Transverse colon (tissue), 4 donors: Measurements from ENCODE around the gene GAPVD1. TPM values are rescaled to one million over a fixed set of nuclear protein-coding genes. Genes with fewer than 3 reads are reported as not detected.
A peak's percentile ranks its signal among the peaks of the same experiment; 100 is the strongest.
"Not testable (repeated sequence)": the region's sequence is repeated elsewhere in the genome, so short reads cannot be mapped to it uniquely, and the experiment has no call there.

Source experiments
- DNase-seq: peaks from one replicate; pipeline ENCODE4 v3.0.0-alpha.2; 2019
- H3K27ac ChIP-seq, 4 donors: fragments of 200-600 bp; sonication (generic); 2 replicates each; pipeline ENCODE4 v1.5.1; 2016 to 2018; ENCODE audit warnings: inconsistent platforms in 4 of 4
- H3K27me3 ChIP-seq: fragments of 200-600 bp; sonication (generic); 2 replicates; pipeline ENCODE4 v1.5.1; 2017; ENCODE audit warnings: inconsistent platforms
- H3K36me3 ChIP-seq, 4 donors: fragments of 200-600 bp; sonication (generic); 2 replicates each; pipeline ENCODE4 v1.5.1; 2017 to 2019; ENCODE audit warnings: inconsistent platforms in 4 of 4
- H3K4me1 ChIP-seq, 4 donors: fragments of 200-600 bp; sonication (generic); 2 replicates each; pipeline ENCODE4 v1.5.1; 2017 to 2020; ENCODE audit warnings: inconsistent platforms in 4 of 4
- H3K4me3 ChIP-seq, 4 donors: fragments of 200-600 bp; sonication (generic); 1 replicate in 1 of 4; 2 replicates in 3 of 4; pipeline versions ENCODE4 v1.5.1 to v1.6.1; 2017 to 2019; ENCODE audit warnings: inconsistent platforms in 4 of 4
- H3K9me3 ChIP-seq, 2 donors: fragments of 200-600 bp; sonication (generic); 2 replicates each; pipeline ENCODE4 v1.5.1; 2017 to 2019; ENCODE audit warnings: inconsistent platforms in 2 of 2
- EP300 ChIP-seq: sonication (generic); formaldehyde crosslinking; IDR thresholded peaks from one replicate; pipeline ENCODE4 v1.6.1; 2017; ENCODE audit warnings: antibody characterized with exemption, low read depth
- POLR2A ChIP-seq: fragments of 450-650 bp; IDR thresholded peaks from one replicate; pipeline ENCODE4 v1.6.1; 2016; ENCODE audit warnings: antibody characterized with exemption, mild to moderate bottlenecking, moderate library complexity
- POLR2AphosphoS5 ChIP-seq, 3 donors: sonication (generic); formaldehyde crosslinking; IDR thresholded peaks; one replicate each; pipeline ENCODE4 v1.6.1; 2016; ENCODE audit warnings: antibody characterized with exemption in 3 of 3
- WGBS, 2 donors: methylation state at CpG; one replicate each; pipeline ENCODE4 v1.1.5; 2018; ENCODE audit warnings: low coverage in 1 of 2; 5-methylcytosine and 5-hydroxymethylcytosine counted together
- in situ Hi-C, 4 donors: fragments of 200-750 bp; cut with MboI; loops; one replicate each; pipeline versions ENCODE4 v1.15.0 to v1.15.1; 2017; ENCODE audit warnings: low sequenced_read_pairs in 3 of 4, low pct_ligation_motif_present in 1 of 4, low pct_unique_long_range_greater_than_20kb in 1 of 4
- intact Hi-C: fragments of 100-400 bp; cut with DNase I; formaldehyde crosslinking; loops from one replicate; pipeline ENCODE4 v1.15.1; 2023; ENCODE audit warnings: low total_unique reads
- total RNA-seq, 4 donors: library from RNA; depleted of rRNA; stranded (reverse); fragments of >200 nt; gene quantifications; one replicate each; pipeline ENCODE4 v1.1.0, GENCODE V29; 2016
- TF ChIP-seq, protein P1 (sequence below), 5 experiments: fragments of 200-600 bp in 3 of 5; fragments of 450-650 bp in 2 of 5; sonication (generic) in 3 of 5; IDR thresholded peaks; 1 replicate in 2 of 5; 2 replicates in 3 of 5; pipeline ENCODE4 v1.5.1; 2016 to 2017; ENCODE audit warnings: antibody characterized with exemption in 5 of 5, inconsistent platforms in 3 of 5, mild to moderate bottlenecking in 2 of 5, moderate library complexity in 1 of 5

GAPVD1 gene
- total RNA-seq, 4 donors from 2014 or later, result 27.7 to 80.4 (median 48.4) TPM

DNA sequence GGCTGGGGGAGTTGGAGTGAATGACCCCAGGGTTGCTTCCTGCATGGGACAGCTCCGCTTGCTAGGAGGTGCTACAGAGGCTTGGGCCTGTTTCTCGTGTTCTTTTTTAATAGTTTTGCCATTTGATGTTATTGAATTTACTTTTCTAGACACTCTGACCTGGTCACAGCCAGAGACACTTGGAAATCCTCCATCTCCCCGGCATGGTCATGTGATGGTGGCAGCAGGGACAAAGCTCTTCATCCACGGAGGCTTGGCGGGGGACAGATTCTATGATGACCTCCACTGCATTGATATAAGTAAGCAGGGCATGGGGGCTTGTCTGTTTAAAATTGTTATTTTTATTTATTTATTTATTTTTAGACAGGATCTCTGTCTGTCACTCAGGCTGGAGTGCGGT is 33.9 kb upstream of the GAPVD1 start:
- no peak for DNase-seq
- peaks cover 0 to 5% (median 1%) of the 10 kb centered on the region in 4 donors for H3K36me3 ChIP-seq
- H3K4me1 ChIP-seq, result no peaks in the 10 kb centered on the region
- TF ChIP-seq, protein P1, sequence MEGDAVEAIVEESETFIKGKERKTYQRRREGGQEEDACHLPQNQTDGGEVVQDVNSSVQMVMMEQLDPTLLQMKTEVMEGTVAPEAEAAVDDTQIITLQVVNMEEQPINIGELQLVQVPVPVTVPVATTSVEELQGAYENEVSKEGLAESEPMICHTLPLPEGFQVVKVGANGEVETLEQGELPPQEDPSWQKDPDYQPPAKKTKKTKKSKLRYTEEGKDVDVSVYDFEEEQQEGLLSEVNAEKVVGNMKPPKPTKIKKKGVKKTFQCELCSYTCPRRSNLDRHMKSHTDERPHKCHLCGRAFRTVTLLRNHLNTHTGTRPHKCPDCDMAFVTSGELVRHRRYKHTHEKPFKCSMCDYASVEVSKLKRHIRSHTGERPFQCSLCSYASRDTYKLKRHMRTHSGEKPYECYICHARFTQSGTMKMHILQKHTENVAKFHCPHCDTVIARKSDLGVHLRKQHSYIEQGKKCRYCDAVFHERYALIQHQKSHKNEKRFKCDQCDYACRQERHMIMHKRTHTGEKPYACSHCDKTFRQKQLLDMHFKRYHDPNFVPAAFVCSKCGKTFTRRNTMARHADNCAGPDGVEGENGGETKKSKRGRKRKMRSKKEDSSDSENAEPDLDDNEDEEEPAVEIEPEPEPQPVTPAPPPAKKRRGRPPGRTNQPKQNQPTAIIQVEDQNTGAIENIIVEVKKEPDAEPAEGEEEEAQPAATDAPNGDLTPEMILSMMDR (IDR thresholded peaks at IDR 0.05), result no peak
- no peak for TF ChIP-seq EP300
- no peak for TF ChIP-seq POLR2AphosphoS5 (IDR thresholded peaks at IDR 0.05)
- no peak for TF ChIP-seq POLR2A
- no peak overlapping the region for H3K4me3 ChIP-seq
- intact Hi-C loops (no loop called here), in situ Hi-C loops (no loop called here)
- H3K27ac ChIP-seq, result no peak overlapping the region
- WGBS, 2 donors, result 89 to 95% methylated on average over 4 to 6 of the region's 6 CpGs
- H3K9me3 ChIP-seq, result no peaks in the 10 kb centered on the region
- no peaks in the 10 kb centered on the region for H3K27me3 ChIP-seq

DNA sequence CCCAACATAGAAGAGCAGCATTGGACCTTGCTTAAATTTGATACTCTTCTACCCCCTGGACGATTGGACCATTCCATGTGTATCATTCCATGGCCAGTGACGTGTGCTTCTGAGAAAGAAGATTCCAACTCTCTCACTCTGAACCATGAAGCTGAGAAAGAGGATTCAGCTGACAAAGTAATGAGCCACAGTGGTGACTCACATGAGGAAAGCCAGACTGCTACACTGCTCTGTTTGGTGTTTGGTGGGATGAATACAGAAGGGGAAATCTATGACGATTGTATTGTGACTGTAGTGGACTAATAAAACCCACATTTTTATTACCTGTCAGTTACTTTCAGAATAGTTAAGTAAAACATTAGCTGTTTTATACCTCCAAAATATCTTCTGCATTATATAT is 27.9 kb upstream of the GAPVD1 start:
- in situ Hi-C loops, result no loop called here
- Histone ChIP-seq H3K4me3 (no peak overlapping the region), H3K9me3 (no peaks in the 10 kb centered on the region), H3K36me3 (peaks cover 0 to 37% (median 15%) of the 10 kb centered on the region in 4 donors), H3K27me3 (no peaks in the 10 kb centered on the region), H3K27ac (peak overlapping the region; percentile 34 to 76 (median 64)), H3K4me1 (peaks cover 10 to 43% (median 33%) of the 10 kb centered on the region in 4 donors)
- TF ChIP-seq EP300 (peak; percentile 45), POLR2AphosphoS5 (IDR thresholded peaks at IDR 0.05) (peak; percentile 37 to 83 (median 74)), POLR2A (no peak)
- TF ChIP-seq, protein P1 (IDR thresholded peaks at IDR 0.05), result no peak
- no peak for DNase-seq
- WGBS, 2 donors, result 44 to 65% methylated on average over 3 of the region's 3 CpGs
- intact Hi-C loops, result no loop called here

DNA sequence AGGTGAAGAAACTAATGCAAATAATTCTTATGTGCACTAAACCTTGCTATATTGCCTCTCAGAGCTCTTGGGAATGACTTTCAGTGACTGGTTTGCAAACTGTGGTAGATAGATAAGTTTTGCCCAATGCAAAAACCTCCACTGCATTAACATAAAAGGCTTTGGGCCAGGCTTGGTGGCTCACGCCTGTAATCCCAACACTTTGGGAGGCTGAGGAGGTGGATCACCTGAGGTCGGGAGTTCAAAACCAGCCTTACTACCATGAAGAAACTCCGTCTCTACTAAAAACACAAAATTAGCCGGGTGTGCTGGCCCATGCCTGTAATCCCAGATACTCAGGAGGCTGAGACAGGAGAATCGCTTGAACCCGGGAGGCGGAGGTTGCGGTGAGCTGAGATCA is 27.5 kb upstream of the GAPVD1 start:
- H3K4me3 ChIP-seq, H3K27me3 ChIP-seq, DNase-seq, H3K9me3 ChIP-seq, intact Hi-C loops, in situ Hi-C loops: not testable (repeated sequence)
- Histone ChIP-seq H3K4me1 (peaks cover 14 to 47% (median 37%) of the 10 kb centered on the region in 4 donors), H3K36me3 (peaks cover 0 to 42% (median 17%) of the 10 kb centered on the region in 4 donors), H3K27ac (peak overlapping the region in 3 of 4 donors; percentile 57 to 76 (median 69))
- 92 to 95% methylated on average over 5 to 8 of the region's 8 CpGs for WGBS, 2 donors

DNA sequence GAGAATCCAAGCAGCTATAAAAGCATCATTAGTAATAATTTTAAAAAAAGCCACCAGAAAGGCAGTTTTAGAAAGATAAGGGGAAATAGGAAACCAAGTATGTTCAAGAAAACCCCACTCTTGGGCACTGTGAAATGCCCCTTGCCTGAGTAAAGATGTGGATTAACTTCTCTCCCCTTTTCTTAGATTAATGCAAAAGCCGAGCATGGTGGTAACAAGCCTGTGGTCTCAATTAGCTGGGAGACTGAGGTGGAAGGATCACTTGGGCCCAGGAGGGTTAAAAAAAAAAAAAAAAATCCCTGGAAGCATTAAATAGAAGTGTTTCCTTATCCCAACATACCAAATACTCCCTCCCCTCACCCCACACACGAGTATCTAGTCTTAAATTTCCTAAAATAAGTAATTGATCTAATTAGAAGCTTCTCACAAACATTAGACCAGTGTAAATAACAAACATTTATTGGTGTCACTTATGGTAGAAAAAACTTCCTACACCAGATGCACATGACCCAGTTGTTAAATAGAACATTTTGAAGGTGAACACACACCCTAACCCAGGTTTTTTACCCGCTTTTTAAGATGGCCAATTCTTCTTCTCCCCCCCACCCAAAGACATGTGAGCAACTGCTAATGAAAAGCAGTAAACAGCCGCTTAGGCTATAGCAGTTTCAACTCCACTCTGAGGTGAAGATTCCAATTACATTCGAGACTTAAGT is 25.7 kb upstream of the GAPVD1 start:
- TF ChIP-seq, protein P1 (IDR thresholded peaks at IDR 0.05), result no peak
- no peak for TF ChIP-seq POLR2AphosphoS5 (IDR thresholded peaks at IDR 0.05)
- no peak for TF ChIP-seq EP300
- TF ChIP-seq POLR2A, result peak; percentile 12
- Histone ChIP-seq H3K4me1 (peaks cover 22 to 57% (median 46%) of the 10 kb centered on the region in 4 donors), H3K27me3 (no peaks in the 10 kb centered on the region), H3K9me3 (no peaks in the 10 kb centered on the region), H3K4me3 (no peak overlapping the region), H3K27ac (peak overlapping the region in 1 of 4 donors; percentile 6), H3K36me3 (peaks cover 0 to 41% (median 18%) of the 10 kb centered on the region in 4 donors)
- intact Hi-C loops (no loop called here), in situ Hi-C loops (no loop called here)
- no peak for DNase-seq
- WGBS, 2 donors, result 59 to 61% methylated on average over 5 of the region's 5 CpGs

DNA sequence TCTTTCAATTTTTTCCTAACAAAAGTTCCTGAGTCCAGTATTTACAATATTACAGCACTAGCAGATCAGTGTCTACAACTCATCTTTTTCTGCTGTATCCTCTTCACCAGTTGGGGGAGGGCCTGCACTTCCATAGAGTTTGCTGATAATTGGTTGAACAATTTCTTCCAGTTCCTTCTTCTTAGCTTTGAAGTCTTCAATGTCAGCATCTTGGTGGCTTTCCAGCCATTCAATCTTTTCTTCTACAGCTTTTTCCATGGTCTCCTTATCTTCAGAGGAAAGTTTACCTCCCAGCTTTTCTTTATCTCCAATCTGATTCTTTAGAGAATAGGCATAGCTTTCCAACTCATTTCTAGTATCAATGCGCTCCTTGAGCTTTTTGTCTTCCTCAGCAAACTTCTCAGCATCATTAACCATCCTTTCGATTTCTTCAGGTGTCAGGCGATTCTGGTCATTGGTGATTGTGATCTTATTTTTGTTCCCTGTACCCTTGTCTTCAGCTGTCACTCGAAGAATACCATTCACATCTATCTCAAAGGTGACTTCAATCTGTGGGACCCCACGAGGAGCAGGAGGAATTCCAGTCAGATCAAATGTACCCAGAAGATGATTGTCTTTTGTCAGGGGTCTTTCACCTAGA is 25.0 kb upstream of the GAPVD1 start:
- peaks cover 0 to 41% (median 18%) of the 10 kb centered on the region in 4 donors for H3K36me3 ChIP-seq
- H3K4me3 ChIP-seq, result not testable (repeated sequence)

More for the DNA sequence above, 25.0 kb upstream of the GAPVD1 start:
- H3K27me3 ChIP-seq, H3K9me3 ChIP-seq, DNase-seq, intact Hi-C loops, in situ Hi-C loops: not testable (repeated sequence)
- peaks cover 22 to 57% (median 46%) of the 10 kb centered on the region in 4 donors for H3K4me1 ChIP-seq
- peak overlapping the region in 1 of 4 donors; percentile 6 for H3K27ac ChIP-seq
- WGBS, 2 donors, result 74 to 93% methylated on average over 2 to 5 of the region's 5 CpGs
